Psoas muscle (tissue), 8 donors: ENCODE results near the gene PDCD1. TPM values are rescaled to one million over a fixed set of nuclear protein-coding genes. Genes with fewer than 3 reads are reported as not detected.

Experiments used
- ATAC-seq, 4 donors: fragments of 200-7000 bp; cut with Tn5 transposase; one replicate each; pipeline ENCODE4 v1.9.1; 2020; ENCODE audit warnings: moderate library complexity in 3 of 4, mild to moderate bottlenecking in 2 of 4
- DNase-seq, 2 donors: peaks; one replicate each; pipeline ENCODE4 v3.0.0-alpha.2; 2020
- H3K27ac ChIP-seq: fragments of 200-600 bp; one replicate; pipeline ENCODE4 v1.8.0; 2022
- H3K27me3 ChIP-seq, 3 donors: fragments of 200-600 bp in 1 of 3; one replicate each; pipeline versions ENCODE4 v1.6.1 to v1.8.0; 2013 to 2022; ENCODE audit warnings: low read length in 2 of 3, mild to moderate bottlenecking in 2 of 3, moderate library complexity in 1 of 3; ENCODE audit not compliant: insufficient read depth in 3 of 3
- H3K36me3 ChIP-seq, 2 donors: fragments of 200-600 bp in 1 of 2; one replicate each; pipeline versions ENCODE4 v1.6.1 to v1.8.0; 2013 to 2022; ENCODE audit warnings: low read depth in 1 of 2, mild to moderate bottlenecking in 1 of 2, moderate library complexity in 1 of 2; ENCODE audit not compliant: insufficient read depth in 1 of 2
- H3K4me1 ChIP-seq: fragments of 200-600 bp; one replicate; pipeline ENCODE4 v1.8.0; 2022
- H3K4me3 ChIP-seq: fragments of 200-600 bp; one replicate; pipeline ENCODE4 v1.8.0; 2022; ENCODE audit warnings: mild to moderate bottlenecking
- H3K9me3 ChIP-seq: fragments of 200-600 bp; one replicate; pipeline ENCODE4 v1.8.0; 2022
- WGBS, 3 donors: extraction: QIAGEN DNeasy Blood & Tissue Kit; methylation state at CpG; one replicate each; pipeline versions ENCODE4 v1.1.6 to v1.1.7; 2013; 5-methylcytosine and 5-hydroxymethylcytosine counted together
- intact Hi-C, 2 donors: fragments of 100-400 bp; cut with DNase I; formaldehyde crosslinking; loops; one replicate each; pipeline versions ENCODE4 v1.11.0 to v1.14.2; 2022
- polyA plus RNA-seq, 3 donors: library from polyadenylated mRNA; stranded (reverse); fragments of 200-250 nt; gene quantifications; one replicate each; pipeline ENCODE4 v1.2.3, GENCODE V29; 2013
- total RNA-seq, 4 donors: library from RNA; stranded (reverse); fragmentation: NEBNext Ultra II Directional in 2 of 4; extraction: Animal tissue kit (Norgen Biotek cat#: 25700) in 2 of 4; gene quantifications; one replicate each; pipeline versions ENCODE4 v1.2.1 to v1.2.4, GENCODE V29; 2021 to 2023
- TF ChIP-seq, protein P1 (sequence below): fragments of 200-600 bp; IDR thresholded peaks from one replicate; pipeline ENCODE4 v1.8.0; 2022; ENCODE audit warnings: antibody characterized with exemption
- donor health status: healthy with polysubstance abuse.
- donor health status: DM: no; HTN: no; CAD: no; lungs with moderate emphysema.
- donor health status: Bipolar disorder and iron deficiency.
- donor health status: healthy.
- donor health status: DM: yes; HTN: yes; CAD: no.
- donor health status: DM: no; HTN: no; CAD: no.
- donor health status: DM: no; HTN: no; CAD: no.
- donor health status: DM: yes; HTN: yes; CAD: no.

PDCD1 gene
- total and polyA plus RNA-seq, 7 donors, result 0.03 to 0.30 (median 0.06) TPM; not detected in 2

DNA sequence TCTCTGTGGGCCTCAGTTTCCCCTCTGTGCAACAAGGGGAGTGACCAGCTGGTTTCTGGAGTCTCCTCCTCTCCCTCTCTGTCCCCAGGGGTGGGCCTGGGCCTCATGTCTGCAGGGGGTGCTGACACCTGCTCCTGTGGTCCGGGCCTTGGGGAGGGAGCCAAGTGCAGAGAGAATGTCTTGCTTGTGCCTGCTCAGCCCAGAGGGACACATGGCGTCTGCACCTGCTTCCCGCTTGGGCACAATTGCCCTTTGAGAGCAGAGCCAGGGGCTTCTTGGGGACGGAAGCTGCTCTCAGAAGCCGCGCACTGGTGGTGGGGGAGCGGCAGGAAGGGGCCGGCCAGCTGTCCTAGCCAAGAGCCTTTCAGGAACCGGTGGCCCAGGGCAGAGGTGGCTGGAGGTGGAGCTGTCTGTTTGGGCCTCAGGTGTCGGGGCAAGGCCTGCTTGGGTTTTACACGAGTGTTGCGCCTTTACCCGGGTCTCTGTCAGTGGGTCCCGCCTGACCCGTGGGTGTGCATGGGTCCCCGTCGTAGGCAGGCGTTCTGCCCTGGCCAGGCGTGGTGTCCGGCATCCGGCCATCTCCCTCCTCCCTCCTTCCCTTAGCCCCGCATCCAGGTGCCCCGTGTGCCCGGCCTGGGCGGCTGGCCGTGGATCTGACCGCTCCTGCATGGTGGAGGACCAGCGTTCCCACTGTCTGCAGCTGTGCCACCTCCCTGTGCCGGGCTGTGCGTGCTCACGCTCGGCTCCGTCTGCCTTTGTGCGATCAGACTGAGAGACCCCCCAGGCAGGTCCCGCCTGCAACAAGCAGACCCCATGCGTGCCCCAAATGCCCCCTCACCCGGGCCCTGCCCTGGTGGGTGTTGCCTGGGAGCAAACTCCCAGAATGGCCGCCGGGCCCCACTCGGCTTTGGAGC lies 45.7 kb downstream of the PDCD1 start:
- no peaks in the 10 kb centered on the region for H3K36me3 ChIP-seq
- H3K27ac ChIP-seq, result no peak overlapping the region
- DNase-seq, result peak; percentile 18 to 51
- no peaks in the 10 kb centered on the region for H3K27me3 ChIP-seq
- intact Hi-C loops, result no loop called here
- no peak overlapping the region for H3K4me3 ChIP-seq
- no peak for ATAC-seq
- no peaks in the 10 kb centered on the region for H3K9me3 ChIP-seq
- 61 to 79% (median 69%) methylated on average over 31 to 40 of the region's 40 CpGs for WGBS, 3 donors
- TF ChIP-seq, protein P1, sequence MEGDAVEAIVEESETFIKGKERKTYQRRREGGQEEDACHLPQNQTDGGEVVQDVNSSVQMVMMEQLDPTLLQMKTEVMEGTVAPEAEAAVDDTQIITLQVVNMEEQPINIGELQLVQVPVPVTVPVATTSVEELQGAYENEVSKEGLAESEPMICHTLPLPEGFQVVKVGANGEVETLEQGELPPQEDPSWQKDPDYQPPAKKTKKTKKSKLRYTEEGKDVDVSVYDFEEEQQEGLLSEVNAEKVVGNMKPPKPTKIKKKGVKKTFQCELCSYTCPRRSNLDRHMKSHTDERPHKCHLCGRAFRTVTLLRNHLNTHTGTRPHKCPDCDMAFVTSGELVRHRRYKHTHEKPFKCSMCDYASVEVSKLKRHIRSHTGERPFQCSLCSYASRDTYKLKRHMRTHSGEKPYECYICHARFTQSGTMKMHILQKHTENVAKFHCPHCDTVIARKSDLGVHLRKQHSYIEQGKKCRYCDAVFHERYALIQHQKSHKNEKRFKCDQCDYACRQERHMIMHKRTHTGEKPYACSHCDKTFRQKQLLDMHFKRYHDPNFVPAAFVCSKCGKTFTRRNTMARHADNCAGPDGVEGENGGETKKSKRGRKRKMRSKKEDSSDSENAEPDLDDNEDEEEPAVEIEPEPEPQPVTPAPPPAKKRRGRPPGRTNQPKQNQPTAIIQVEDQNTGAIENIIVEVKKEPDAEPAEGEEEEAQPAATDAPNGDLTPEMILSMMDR, result no peak
- H3K4me1 ChIP-seq, result peaks cover 21% of the 10 kb centered on the region

DNA sequence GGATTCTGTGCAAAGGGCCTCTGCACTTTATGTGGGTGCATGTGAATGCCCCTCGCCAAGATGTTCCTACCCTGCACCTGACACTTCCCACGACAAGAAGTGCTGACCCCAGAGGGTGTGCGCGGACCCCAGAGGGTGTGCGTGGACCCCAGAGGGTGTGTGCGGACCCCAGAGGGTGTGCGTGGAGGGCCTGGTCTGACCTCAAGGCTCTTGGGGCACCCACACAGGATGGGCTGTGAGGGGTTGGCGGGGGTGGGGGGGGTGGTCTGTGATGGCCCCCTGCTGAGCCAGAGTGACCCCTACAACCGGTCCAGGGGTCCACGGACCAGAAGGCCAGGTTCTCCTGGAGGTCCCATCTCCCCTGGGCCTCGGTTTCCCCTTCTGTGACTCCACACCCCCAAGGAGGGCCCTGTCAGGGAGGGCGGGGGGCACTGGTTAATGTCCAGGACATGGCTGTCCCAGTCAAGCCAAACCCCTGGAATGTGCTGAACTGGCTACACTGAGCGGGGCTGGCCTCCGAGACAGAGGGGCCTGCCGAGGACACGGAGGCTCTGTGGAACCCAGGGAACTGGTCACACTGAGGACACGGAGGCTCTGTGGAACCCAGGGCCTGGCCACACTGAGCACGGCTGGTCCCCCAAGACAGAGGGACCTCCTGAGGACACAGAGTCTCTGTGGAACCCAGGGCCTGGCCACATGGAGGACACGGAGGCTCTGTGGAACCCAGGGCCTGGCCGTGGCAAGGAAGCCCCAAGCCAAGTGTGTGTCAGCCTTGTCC lies 46.6 kb downstream of the PDCD1 start:
- no peaks in the 10 kb centered on the region for H3K9me3 ChIP-seq
- intact Hi-C loops, result no loop called here
- DNase-seq, result peak in 1 of 2 donors; percentile 38

DNA sequence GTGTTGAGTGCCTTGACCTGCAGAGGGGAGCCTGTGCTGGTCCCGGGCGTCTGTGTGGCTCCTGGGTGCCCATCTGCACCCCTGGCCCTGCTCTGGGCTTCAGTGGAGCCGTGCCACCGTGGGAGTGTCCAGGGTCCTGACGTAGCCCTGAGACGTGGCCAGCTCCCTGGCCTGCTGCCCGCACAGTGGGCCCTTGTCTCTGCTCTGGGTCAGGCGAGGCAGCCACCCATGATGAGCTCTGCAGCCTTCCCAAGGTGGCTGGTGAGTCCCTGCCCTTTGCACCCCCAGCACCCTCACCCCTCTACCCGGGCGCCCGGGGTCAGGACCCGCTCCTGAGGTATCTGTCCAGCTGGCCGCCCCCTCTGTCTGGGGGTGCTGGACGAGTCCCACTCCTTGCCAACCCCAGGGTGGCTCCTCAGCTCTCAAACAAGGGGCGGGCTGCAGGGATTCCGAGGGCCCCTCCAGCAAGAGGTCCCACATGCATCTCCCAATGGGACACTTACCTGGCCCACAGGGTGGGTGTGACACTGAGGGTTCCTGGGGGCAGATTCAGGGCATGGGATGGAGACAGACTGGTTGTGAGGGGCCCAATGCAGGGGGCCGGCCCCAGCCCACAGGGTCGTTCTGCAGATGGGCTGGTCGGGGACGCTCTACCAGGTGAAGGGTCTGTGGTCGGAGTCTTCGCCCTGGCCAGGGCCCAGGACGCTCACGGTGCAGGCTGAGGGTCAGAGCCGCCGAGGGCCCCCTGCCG lies 47.3 kb downstream of the PDCD1 start:
- Histone ChIP-seq H3K4me3 (no peak overlapping the region), H3K9me3 (no peaks in the 10 kb centered on the region), H3K4me1 (peaks cover 21% of the 10 kb centered on the region), H3K27me3 (no peaks in the 10 kb centered on the region), H3K27ac (no peak overlapping the region), H3K36me3 (no peaks in the 10 kb centered on the region)
- WGBS, 3 donors, result 53 to 68% (median 56%) methylated on average over 24 to 27 of the region's 27 CpGs
- TF ChIP-seq, protein P1, result no peak
- DNase-seq (peak; percentile 31 to 74), ATAC-seq (peak; percentile 32 to 58 (median 58))
- intact Hi-C loops, result no loop called here

More for the DNA sequence above, 46.6 kb downstream of the PDCD1 start:
- no peak for ATAC-seq
- TF ChIP-seq, protein P1, result no peak
- Histone ChIP-seq H3K27ac (no peak overlapping the region), H3K27me3 (no peaks in the 10 kb centered on the region), H3K36me3 (no peaks in the 10 kb centered on the region), H3K4me3 (no peak overlapping the region), H3K4me1 (peaks cover 21% of the 10 kb centered on the region)
- 63 to 76% (median 64%) methylated on average over 20 of the region's 20 CpGs for WGBS, 3 donors

DNA sequence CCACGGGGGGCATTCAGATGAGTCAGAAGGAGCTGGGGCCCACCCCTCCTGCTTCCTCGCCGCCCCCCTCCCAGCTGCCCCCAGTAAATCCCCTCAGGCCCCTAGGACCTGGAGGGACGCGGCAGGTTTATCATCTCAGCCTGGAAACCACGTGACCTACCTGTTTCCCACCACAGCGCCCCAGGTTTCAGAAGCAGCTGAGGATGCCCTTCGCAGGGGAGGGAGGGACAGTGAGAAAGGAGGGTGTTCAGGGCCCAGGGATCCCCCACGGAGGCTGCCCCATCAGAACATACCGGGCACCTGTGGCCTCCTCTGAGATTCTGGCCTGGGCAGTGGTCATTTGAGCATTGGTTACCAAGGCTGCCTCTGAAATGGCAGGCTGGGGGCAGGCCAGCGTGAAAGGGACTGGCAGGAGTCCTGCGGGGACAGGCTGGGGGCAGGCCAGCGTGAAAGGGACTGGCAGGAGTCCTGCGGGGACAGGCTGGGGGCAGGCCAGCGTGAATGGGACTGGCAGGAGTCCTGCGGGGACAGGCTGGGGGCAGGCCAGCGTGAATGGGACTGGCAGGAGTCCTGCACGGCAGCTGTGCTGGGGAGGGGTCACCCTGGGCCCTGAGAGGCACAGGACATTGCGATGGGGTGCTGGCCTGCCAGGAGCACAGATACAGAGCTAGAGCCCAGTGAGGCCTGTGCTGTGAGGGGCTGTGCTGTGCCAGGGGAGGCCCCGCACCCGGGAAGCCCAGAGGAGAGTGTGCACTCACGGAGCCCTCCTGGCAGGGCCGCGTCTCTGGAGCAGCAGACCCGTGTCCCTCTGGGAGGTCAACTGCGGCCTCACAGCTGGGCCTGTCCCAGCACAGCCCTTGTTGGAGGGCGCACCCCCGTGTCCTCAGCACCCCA lies 48.1 kb downstream of the PDCD1 start:
- ATAC-seq (peak; percentile 65 to 74 (median 70)), DNase-seq (peak; percentile 36 to 84)
- intact Hi-C loops, result no loop called here
- no peaks in the 10 kb centered on the region for H3K27me3 ChIP-seq
- no peaks in the 10 kb centered on the region for H3K9me3 ChIP-seq
- no peak overlapping the region for H3K27ac ChIP-seq
- WGBS, 3 donors, result 29 to 33% (median 29%) methylated on average over 25 to 28 of the region's 28 CpGs
- H3K36me3 ChIP-seq, result no peaks in the 10 kb centered on the region
- TF ChIP-seq, protein P1, result no peak
- H3K4me1 ChIP-seq, result peaks cover 21% of the 10 kb centered on the region
- H3K4me3 ChIP-seq, result no peak overlapping the region
